Measurements from ENCODE around the gene TBC1D9B.
"Not testable (repeated sequence)": the region's sequence is repeated elsewhere in the genome, so short reads cannot be mapped to it uniquely, and the experiment has no call there.

The TBC1D9B gene

DNA sequence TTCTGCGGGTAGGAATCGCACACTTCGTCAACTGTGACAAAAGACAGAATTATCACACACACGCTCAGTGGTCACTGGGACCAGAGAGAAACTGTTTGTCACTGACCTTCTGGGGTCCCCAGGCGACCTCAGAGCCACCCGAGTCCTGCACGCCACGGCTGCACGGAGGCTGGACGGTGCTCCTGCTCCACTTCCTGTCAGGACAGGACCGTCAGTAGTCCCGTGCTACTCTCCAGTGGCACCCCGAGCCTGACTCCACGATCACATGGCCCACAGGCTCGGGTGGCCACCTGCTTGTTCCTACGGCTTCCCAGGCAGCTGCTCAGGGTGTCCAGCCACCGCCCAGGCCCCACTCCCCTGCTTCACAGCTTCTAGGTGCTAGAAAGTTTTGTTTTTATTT lies 66.9 kb downstream of the TBC1D9B start:
- no peak overlapping the region for H3K9ac ChIP-seq (ENCODE audit: low read length in 5 of 5)
- peaks cover 2 to 64% (median 62%) of the 10 kb centered on the region in 5 donors for H3K36me3 ChIP-seq (ENCODE audit: control insufficient read depth in 5 of 5, insufficient read depth in 5 of 5, low read length in 5 of 5)
- no peak overlapping the region for H3K4me3 ChIP-seq (ENCODE audit: low read depth in 1 of 5, low read length in 5 of 5)
- peaks cover 2 to 8% (median 5%) of the 10 kb centered on the region in 5 donors for H3K4me1 ChIP-seq (ENCODE audit: control insufficient read depth in 5 of 5, insufficient read depth in 5 of 5, low read length in 5 of 5)
- peaks cover 0 to 3% (median 2%) of the 10 kb centered on the region in 5 donors for H3K9me3 ChIP-seq (ENCODE audit: control insufficient read depth in 5 of 5, low read length in 5 of 5)
- H3K27me3 ChIP-seq (ENCODE audit: control insufficient read depth in 5 of 5, insufficient read depth in 4 of 5, low read length in 5 of 5) = no peaks in the 10 kb centered on the region
- H3K27ac ChIP-seq (ENCODE audit: low read depth, low read length) = no peak overlapping the region

DNA sequence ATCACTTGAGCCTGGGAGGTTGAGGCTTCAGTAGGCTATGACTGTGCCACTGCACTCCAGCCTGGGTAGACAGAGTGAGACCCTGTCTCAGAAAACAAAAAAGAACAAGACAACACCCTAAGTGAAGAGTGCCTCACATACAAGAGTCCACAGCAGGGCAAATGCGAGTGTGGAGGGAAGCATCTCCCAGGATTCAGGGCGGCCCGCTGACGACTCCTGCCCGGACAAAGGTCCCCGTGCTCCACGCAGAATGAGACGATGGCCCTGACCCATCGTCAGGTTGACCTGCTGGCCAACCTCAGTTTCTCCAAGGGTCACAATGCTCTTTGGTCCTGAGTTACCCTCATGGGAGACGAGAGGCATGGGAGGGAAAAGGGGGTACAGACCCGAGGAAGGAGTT lies 67.4 kb downstream of the TBC1D9B start:
- Histone ChIP-seq H3K4me1 (ENCODE audit: control insufficient read depth in 5 of 5, insufficient read depth in 5 of 5, low read length in 5 of 5) (peaks cover 2 to 8% (median 5%) of the 10 kb centered on the region in 5 donors), H3K36me3 (ENCODE audit: control insufficient read depth in 5 of 5, insufficient read depth in 5 of 5, low read length in 5 of 5) (peaks cover 2 to 66% (median 62%) of the 10 kb centered on the region in 5 donors), H3K27ac (ENCODE audit: low read depth, low read length) (no peak overlapping the region)

DNA sequence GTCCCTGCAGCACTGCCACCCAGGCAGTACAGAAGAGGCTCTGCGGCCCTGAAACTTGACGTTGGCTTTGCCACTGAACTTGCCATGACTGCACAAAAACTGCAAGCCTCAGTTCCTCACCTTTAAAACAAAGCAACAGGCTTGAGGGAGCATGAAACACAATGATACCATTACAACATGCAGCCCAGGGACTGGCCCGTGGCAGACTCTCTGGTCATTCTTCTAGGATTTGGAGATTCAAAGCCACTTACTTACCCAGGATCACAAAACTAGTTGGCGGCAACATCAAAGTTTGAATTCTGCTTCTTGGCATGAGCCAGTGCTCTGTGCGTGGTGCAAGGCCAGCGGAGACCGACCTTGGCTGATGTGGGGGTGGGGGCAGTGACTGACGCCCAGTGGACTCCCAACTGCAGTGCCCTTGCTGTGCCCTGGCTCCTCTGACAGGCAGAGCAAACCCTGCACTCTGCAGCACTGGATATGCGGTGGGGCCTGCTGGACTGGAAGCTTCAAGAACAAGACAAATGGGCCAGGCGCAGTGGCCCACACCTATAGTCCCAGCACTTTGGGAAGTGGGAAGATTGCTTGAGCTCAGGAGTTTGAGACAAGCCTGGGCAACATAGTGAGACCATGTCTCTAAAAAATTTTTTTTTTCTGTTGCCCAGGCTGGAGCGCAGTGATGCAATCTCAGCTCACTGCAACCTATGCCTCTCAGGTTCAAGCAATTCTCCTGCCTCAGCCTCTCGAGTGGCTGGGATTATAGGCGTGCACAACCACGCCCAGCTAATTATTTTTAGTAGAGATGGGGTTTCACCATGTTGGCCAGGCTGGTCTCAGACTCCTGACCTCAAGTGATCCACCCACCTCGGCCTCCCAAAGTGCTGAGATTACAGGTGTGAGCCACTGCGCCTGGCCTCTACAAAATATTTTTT lies 68.1 kb downstream of the TBC1D9B start:
- Histone ChIP-seq H3K4me3 (ENCODE audit: low read depth in 1 of 5, low read length in 5 of 5) (no peak overlapping the region), H3K9ac (ENCODE audit: low read length in 5 of 5) (no peak overlapping the region), H3K27me3 (ENCODE audit: control insufficient read depth in 5 of 5, insufficient read depth in 4 of 5, low read length in 5 of 5) (no peaks in the 10 kb centered on the region), H3K9me3 (ENCODE audit: control insufficient read depth in 5 of 5, low read length in 5 of 5) (peaks cover 0 to 3% (median 0%) of the 10 kb centered on the region in 5 donors), H3K36me3 (ENCODE audit: control insufficient read depth in 5 of 5, insufficient read depth in 5 of 5, low read length in 5 of 5) (peaks cover 2 to 66% (median 62%) of the 10 kb centered on the region in 5 donors), H3K4me1 (ENCODE audit: control insufficient read depth in 5 of 5, insufficient read depth in 5 of 5, low read length in 5 of 5) (peaks cover 2 to 8% (median 5%) of the 10 kb centered on the region in 5 donors), H3K27ac (ENCODE audit: low read depth, low read length) (no peak overlapping the region)

More for the DNA sequence above, 67.4 kb downstream of the TBC1D9B start:
- H3K27me3 ChIP-seq (ENCODE audit: control insufficient read depth in 5 of 5, insufficient read depth in 4 of 5, low read length in 5 of 5) = no peaks in the 10 kb centered on the region
- H3K9ac ChIP-seq (ENCODE audit: low read length in 5 of 5) = no peak overlapping the region
- H3K9me3 ChIP-seq (ENCODE audit: control insufficient read depth in 5 of 5, low read length in 5 of 5) = peaks cover 0 to 3% (median 2%) of the 10 kb centered on the region in 5 donors
- no peak overlapping the region for H3K4me3 ChIP-seq (ENCODE audit: low read depth in 1 of 5, low read length in 5 of 5)

DNA sequence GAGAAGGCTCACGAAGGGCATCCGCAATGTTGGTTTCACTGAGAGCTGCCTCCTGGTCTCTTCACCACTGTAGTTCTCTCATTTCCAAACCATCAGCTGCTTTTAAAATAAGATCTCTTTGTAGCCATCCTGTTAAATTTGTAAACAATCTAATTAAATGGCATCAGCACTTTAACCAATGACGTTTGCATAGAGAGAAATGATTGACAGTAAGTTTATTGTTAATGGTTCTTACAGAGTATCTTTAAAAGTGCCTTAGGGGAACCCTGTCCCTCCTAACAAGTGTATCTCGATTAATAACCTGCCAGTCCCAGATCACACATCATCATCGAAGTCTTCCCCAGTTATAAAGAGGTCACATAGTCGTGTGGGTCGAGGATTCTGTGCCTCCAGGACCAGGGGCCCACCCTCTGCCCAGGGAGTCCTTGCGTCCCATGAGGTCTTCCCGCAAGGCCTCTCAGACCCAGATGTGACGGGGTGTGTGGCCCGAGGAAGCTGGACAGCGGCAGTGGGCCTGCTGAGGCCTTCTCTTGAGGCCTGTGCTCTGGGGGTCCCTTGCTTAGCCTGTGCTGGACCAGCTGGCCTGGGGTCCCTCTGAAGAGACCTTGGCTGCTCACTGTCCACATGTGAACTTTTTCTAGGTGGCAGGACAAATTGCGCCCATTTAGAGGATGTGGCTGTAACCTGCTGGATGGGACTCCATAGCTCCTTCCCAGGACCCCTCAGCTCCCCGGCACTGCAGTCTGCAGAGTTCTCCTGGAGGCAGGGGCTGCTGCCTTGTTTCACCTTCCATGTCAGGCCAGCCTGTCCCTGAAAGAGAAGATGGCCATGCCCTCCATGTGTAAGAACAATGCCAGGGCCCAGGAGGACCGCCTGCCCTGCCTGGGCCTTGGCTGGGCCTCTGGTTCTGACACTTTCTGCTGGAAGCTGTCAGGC lies 70.4 kb downstream of the TBC1D9B start:
- H3K9me3 ChIP-seq (ENCODE audit: control insufficient read depth in 5 of 5, low read length in 5 of 5) = no peaks in the 10 kb centered on the region
- H3K9ac ChIP-seq (ENCODE audit: low read length in 5 of 5) = peak overlapping the region in 1 of 5 donors; percentile 13
- peak overlapping the region; percentile 69 for H3K27ac ChIP-seq (ENCODE audit: low read depth, low read length)
- peaks cover 2 to 8% (median 5%) of the 10 kb centered on the region in 5 donors for H3K4me1 ChIP-seq (ENCODE audit: control insufficient read depth in 5 of 5, insufficient read depth in 5 of 5, low read length in 5 of 5)
- peaks cover 5 to 77% (median 74%) of the 10 kb centered on the region in 5 donors for H3K36me3 ChIP-seq (ENCODE audit: control insufficient read depth in 5 of 5, insufficient read depth in 5 of 5, low read length in 5 of 5)
- no peaks in the 10 kb centered on the region for H3K27me3 ChIP-seq (ENCODE audit: control insufficient read depth in 5 of 5, insufficient read depth in 4 of 5, low read length in 5 of 5)
- no peak overlapping the region for H3K4me3 ChIP-seq (ENCODE audit: low read depth in 1 of 5, low read length in 5 of 5)

DNA sequence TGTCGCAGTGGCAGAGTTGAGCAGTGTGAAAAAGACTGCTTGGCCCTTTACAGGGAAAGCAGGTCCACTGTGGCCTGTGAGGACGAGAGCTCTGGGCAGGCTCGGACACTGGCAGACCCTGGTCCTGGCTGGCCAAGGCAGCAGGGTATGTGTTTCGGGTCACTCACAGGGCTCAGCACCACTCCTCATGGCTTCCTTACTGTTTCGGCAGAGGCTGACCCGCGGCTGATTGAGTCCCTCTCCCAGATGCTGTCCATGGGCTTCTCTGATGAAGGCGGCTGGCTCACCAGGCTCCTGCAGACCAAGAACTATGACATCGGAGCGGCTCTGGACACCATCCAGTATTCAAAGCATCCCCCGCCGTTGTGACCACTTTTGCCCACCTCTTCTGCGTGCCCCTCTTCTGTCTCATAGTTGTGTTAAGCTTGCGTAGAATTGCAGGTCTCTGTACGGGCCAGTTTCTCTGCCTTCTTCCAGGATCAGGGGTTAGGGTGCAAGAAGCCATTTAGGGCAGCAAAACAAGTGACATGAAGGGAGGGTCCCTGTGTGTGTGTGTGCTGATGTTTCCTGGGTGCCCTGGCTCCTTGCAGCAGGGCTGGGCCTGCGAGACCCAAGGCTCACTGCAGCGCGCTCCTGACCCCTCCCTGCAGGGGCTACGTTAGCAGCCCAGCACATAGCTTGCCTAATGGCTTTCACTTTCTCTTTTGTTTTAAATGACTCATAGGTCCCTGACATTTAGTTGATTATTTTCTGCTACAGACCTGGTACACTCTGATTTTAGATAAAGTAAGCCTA lies 71.3 kb downstream of the TBC1D9B start:
- Histone ChIP-seq H3K27ac (ENCODE audit: low read depth, low read length) (peak overlapping the region; percentile 69), H3K27me3 (ENCODE audit: control insufficient read depth in 5 of 5, insufficient read depth in 4 of 5, low read length in 5 of 5) (no peaks in the 10 kb centered on the region), H3K9me3 (ENCODE audit: control insufficient read depth in 5 of 5, low read length in 5 of 5) (no peaks in the 10 kb centered on the region), H3K4me1 (ENCODE audit: control insufficient read depth in 5 of 5, insufficient read depth in 5 of 5, low read length in 5 of 5) (peaks cover 2 to 8% (median 5%) of the 10 kb centered on the region in 5 donors), H3K9ac (ENCODE audit: low read length in 5 of 5) (no peak overlapping the region), H3K36me3 (ENCODE audit: control insufficient read depth in 5 of 5, insufficient read depth in 5 of 5, low read length in 5 of 5) (peaks cover 5 to 81% (median 74%) of the 10 kb centered on the region in 5 donors), H3K4me3 (ENCODE audit: low read depth in 1 of 5, low read length in 5 of 5) (no peak overlapping the region)

DNA sequence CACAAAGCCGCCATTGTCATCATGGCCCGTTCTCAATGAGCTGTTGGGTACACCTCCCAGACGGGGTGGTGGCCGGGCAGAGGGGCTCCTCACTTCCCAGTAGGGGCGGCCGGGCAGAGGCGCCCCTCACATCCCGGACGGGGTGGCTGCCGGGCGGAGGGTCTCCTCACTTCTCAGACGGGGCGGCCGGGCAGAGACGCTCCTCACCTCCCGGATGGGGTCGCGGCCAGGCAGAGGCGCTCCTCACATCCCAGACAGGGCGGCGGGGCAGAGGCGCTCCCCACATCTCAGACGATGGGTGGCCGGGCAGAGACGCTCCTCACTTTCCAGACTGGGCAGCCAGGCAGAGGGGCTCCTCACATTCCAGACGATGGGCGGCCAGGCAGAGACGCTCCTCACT lies 72.8 kb downstream of the TBC1D9B start:
- H3K27ac ChIP-seq (ENCODE audit: low read depth, low read length); H3K4me3 ChIP-seq (ENCODE audit: low read depth in 1 of 5, low read length in 5 of 5); H3K4me1 ChIP-seq (ENCODE audit: control insufficient read depth in 5 of 5, insufficient read depth in 5 of 5, low read length in 5 of 5); H3K27me3 ChIP-seq (ENCODE audit: control insufficient read depth in 5 of 5, insufficient read depth in 4 of 5, low read length in 5 of 5); H3K9ac ChIP-seq (ENCODE audit: low read length in 5 of 5); H3K9me3 ChIP-seq (ENCODE audit: control insufficient read depth in 5 of 5, low read length in 5 of 5): not testable (repeated sequence)
- peaks cover 11 to 81% (median 74%) of the 10 kb centered on the region in 5 donors for H3K36me3 ChIP-seq (ENCODE audit: control insufficient read depth in 5 of 5, insufficient read depth in 5 of 5, low read length in 5 of 5)

DNA sequence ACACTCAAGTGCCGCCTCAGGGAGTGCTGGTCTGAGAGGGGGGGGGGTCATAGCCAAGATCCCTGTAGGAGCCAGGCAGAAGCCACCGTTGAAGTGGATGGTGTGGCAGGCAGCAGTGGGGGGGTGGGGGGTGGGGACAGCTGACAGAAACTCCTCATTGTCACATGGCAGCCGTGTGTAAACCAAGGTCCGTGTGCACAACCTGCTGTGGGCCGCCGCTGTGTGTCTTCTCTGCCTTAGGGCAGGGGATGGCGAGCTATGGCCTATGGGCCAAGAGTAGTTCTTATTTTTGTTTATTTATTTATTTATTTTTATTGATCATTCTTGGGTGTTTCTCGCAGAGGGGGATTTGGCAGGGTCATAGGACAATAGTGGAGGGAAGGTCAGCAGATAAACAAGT lies 73.6 kb downstream of the TBC1D9B start:
- Histone ChIP-seq H3K4me3 (ENCODE audit: low read depth in 1 of 5, low read length in 5 of 5) (no peak overlapping the region), H3K36me3 (ENCODE audit: control insufficient read depth in 5 of 5, insufficient read depth in 5 of 5, low read length in 5 of 5) (peaks cover 11 to 86% (median 77%) of the 10 kb centered on the region in 5 donors), H3K27me3 (ENCODE audit: control insufficient read depth in 5 of 5, insufficient read depth in 4 of 5, low read length in 5 of 5) (no peaks in the 10 kb centered on the region), H3K27ac (ENCODE audit: low read depth, low read length) (no peak overlapping the region), H3K9me3 (ENCODE audit: control insufficient read depth in 5 of 5, low read length in 5 of 5) (no peaks in the 10 kb centered on the region), H3K9ac (ENCODE audit: low read length in 5 of 5) (no peak overlapping the region), H3K4me1 (ENCODE audit: control insufficient read depth in 5 of 5, insufficient read depth in 5 of 5, low read length in 5 of 5) (peaks cover 0 to 8% (median 7%) of the 10 kb centered on the region in 5 donors)

DNA sequence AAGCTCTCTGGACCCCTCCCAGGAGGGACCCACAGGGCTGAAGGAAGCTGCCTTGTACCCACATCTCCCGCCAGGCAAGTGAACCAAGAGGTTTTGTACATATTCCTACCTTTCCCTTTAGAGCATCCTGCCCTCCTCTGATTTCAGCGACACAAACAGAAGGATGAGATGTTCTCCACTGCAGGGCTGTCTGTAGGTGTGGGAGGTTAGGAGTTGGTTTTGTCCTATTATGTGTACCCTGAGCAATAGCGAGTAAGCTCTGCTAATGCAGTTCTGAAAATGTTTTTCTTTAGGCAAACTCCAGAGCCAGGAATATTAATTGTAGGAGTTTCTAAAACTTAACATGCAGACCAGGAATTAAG lies 74.0 kb downstream of the TBC1D9B start:
- Histone ChIP-seq H3K4me3 (ENCODE audit: low read depth in 1 of 5, low read length in 5 of 5) (no peak overlapping the region), H3K9ac (ENCODE audit: low read length in 5 of 5) (no peak overlapping the region), H3K4me1 (ENCODE audit: control insufficient read depth in 5 of 5, insufficient read depth in 5 of 5, low read length in 5 of 5) (peaks cover 0 to 11% (median 10%) of the 10 kb centered on the region in 5 donors), H3K9me3 (ENCODE audit: control insufficient read depth in 5 of 5, low read length in 5 of 5) (no peaks in the 10 kb centered on the region), H3K27me3 (ENCODE audit: control insufficient read depth in 5 of 5, insufficient read depth in 4 of 5, low read length in 5 of 5) (no peaks in the 10 kb centered on the region), H3K27ac (ENCODE audit: low read depth, low read length) (peak overlapping the region; percentile 9), H3K36me3 (ENCODE audit: control insufficient read depth in 5 of 5, insufficient read depth in 5 of 5, low read length in 5 of 5) (peaks cover 11 to 89% (median 80%) of the 10 kb centered on the region in 5 donors)

DNA sequence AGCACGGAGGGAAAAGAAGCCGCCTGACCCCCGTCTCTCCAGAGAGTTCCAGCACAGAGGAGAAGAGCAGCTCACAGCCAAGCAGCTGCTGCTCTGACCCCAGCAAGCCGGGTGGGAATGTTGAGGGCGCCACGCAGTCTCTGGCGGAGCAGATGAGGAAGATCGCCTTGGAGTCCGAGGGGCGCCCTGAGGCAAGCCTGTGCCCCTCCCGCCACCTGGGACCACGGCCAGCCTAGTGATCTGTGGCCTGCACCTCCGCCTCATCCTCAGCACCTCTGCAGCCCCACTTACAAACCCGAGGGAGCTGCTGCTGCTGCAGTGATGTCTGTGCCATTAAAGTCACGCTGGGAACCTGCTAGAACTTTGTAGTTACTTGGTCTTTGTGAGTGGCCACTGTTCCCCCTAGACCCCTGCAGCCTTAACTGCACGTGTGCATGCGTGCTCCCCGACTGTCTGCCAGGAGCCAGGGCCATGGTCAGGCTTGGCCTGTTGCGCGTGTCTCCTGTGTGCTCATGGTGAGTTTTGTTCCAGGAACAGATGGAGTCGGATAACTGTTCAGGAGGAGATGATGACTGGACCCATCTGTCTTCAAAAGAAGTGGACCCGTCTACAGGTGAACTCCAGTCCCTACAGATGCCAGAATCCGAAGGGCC lies 74.5 kb downstream of the TBC1D9B start:
- Histone ChIP-seq H3K36me3 (ENCODE audit: control insufficient read depth in 5 of 5, insufficient read depth in 5 of 5, low read length in 5 of 5) (peaks cover 11 to 88% (median 77%) of the 10 kb centered on the region in 5 donors), H3K27me3 (ENCODE audit: control insufficient read depth in 5 of 5, insufficient read depth in 4 of 5, low read length in 5 of 5) (no peaks in the 10 kb centered on the region), H3K27ac (ENCODE audit: low read depth, low read length) (peak overlapping the region; percentile 9), H3K4me3 (ENCODE audit: low read depth in 1 of 5, low read length in 5 of 5) (no peak overlapping the region), H3K9me3 (ENCODE audit: control insufficient read depth in 5 of 5, low read length in 5 of 5) (no peaks in the 10 kb centered on the region), H3K4me1 (ENCODE audit: control insufficient read depth in 5 of 5, insufficient read depth in 5 of 5, low read length in 5 of 5) (peaks cover 0 to 11% (median 10%) of the 10 kb centered on the region in 5 donors), H3K9ac (ENCODE audit: low read length in 5 of 5) (no peak overlapping the region)
